GM12878 (cell line): ENCODE results near the gene RPUSD3. TPM values are rescaled to one million over a fixed set of nuclear protein-coding genes. Genes with fewer than 3 reads are reported as not detected.

Experiments
- CREB1 ChIP-seq: IDR thresholded peaks from 2 replicates; pipeline ENCODE4 v1.6.1; 2012; ENCODE audit warnings: low read depth, mild to moderate bottlenecking, inconsistent platforms
- HSF1 ChIP-seq: fragments of 150-350 bp; IDR thresholded peaks from 2 replicates; pipeline ENCODE4 v1.6.1; 2014; ENCODE audit warnings: mild to moderate bottlenecking, low read depth, low read length
- IKZF1 ChIP-seq: fragments of 450-650 bp; conservative IDR thresholded peaks from 2 replicates; pipeline ENCODE4 v1.6.1; 2017; ENCODE audit warnings: antibody characterized with exemption, mild to moderate bottlenecking
- IKZF2 ChIP-seq, 2 experiments: fragments of 450-650 bp; IDR thresholded peaks; 2 replicates each; pipeline ENCODE4 v1.6.1; 2017; ENCODE audit warnings: mild to moderate bottlenecking in 2 of 2, moderate library complexity in 2 of 2
- IRF4 ChIP-seq: IDR thresholded peaks from 2 replicates; pipeline ENCODE4 v1.6.1; 2011; ENCODE audit warnings: low read depth, low read length
- MEF2A ChIP-seq: IDR thresholded peaks from 2 replicates; pipeline ENCODE4 v1.6.1; 2011; ENCODE audit warnings: low read depth, mild to moderate bottlenecking, low read length, moderate library complexity; ENCODE audit not compliant: insufficient read depth
- MXI1 ChIP-seq: fragments of 150-350 bp; IDR thresholded peaks from 2 replicates; pipeline ENCODE4 v1.6.1; 2011; ENCODE audit warnings: low read depth, mild to moderate bottlenecking, inconsistent platforms, low read length, improper control_type of control experiment
- NBN ChIP-seq: fragments of 450-650 bp; IDR thresholded peaks from 2 replicates; pipeline ENCODE4 v1.6.1; 2016
- RELB ChIP-seq: fragments of 450-650 bp; IDR thresholded peaks from 2 replicates; pipeline ENCODE4 v1.6.1; 2017; ENCODE audit warnings: low read depth, mild to moderate bottlenecking, moderate library complexity
- RUNX3 ChIP-seq: IDR thresholded peaks from 2 replicates; pipeline ENCODE4 v1.6.1; 2012; ENCODE audit warnings: low read length, inconsistent platforms
- SKIL ChIP-seq: fragments of 450-650 bp; IDR thresholded peaks from 2 replicates; pipeline ENCODE4 v1.6.1; 2017; ENCODE audit warnings: mild to moderate bottlenecking, low read depth, inconsistent platforms; ENCODE audit not compliant: poor library complexity, severe bottlenecking
- SPI1 ChIP-seq: IDR thresholded peaks from 2 replicates; pipeline ENCODE4 v1.6.1; 2011; ENCODE audit warnings: low read depth, mild to moderate bottlenecking, low read length, moderate library complexity, borderline replicate concordance; ENCODE audit not compliant: insufficient read depth
- SRF ChIP-seq, 2 experiments: IDR thresholded peaks; 2 replicates each; pipeline ENCODE4 v1.6.1; 2011; ENCODE audit warnings: low read depth in 2 of 2, low read length in 2 of 2, mild to moderate bottlenecking in 1 of 2, moderate library complexity in 1 of 2
- STAT3 ChIP-seq: IDR thresholded peaks from 2 replicates; pipeline ENCODE4 v1.6.1; 2011; ENCODE audit warnings: low read depth, low read length, improper control_type of control experiment
- polyA plus RNA-seq, 11 experiments: library from polyadenylated mRNA; depleted of rRNA in 4 of 11; unstranded in 6 of 11; stranded (reverse) in 5 of 11; fragments of >200 nt; fragmentation: Nextera tagmentation in 4 of 11; fragmentation: Illumina TruSeq in 1 of 11; extraction: Ambion mirVana in 4 of 11; extraction: Trizol in 1 of 11; gene quantifications; 1 replicate in 1 of 11; 2 replicates in 10 of 11; pipeline versions ENCODE4 v1.2.1 to v1.2.3, GENCODE V29; 2011 to 2016; ENCODE audit warnings: inconsistent platforms in 2 of 11, missing spikeins in 2 of 11, low read depth in 1 of 11
- total RNA-seq, 4 experiments: library from RNA; depleted of rRNA in 3 of 4; stranded (reverse); fragments of >200 nt in 3 of 4; fragmentation: Illumina TruSeq in 1 of 4; extraction: Trizol in 1 of 4; gene quantifications; 2 replicates each; pipeline versions ENCODE4 v1.2.1 to v1.2.3, GENCODE V29; 2013 to 2021

The RPUSD3 gene
- total and polyA plus RNA-seq, 10 of the 15 experiments (the other 5 are each of a cell fraction or from before 2014, with no cell fraction given), result 6.4 to 72.9 (median 41.8) TPM

- TF ChIP-seq RUNX3, result 0 out of 2 replicates have a peak, but pooled peaks have one; percentile 3
- no peak for TF ChIP-seq STAT3
- peak; percentile 28 for TF ChIP-seq SKIL
- TF ChIP-seq CREB1, result no peak
- peak; percentile 79; the same call in 1 of the 2 replicates for TF ChIP-seq SPI1
- 0 out of 2 replicates have a peak, but pooled peaks have one; percentile 32 for TF ChIP-seq MXI1
- 0 out of 2 replicates have a peak, but pooled peaks have one; percentile 39 for TF ChIP-seq IRF4
- no peak for TF ChIP-seq HSF1
- TF ChIP-seq RELB, result peak; percentile 45; the same call in 1 of the 2 replicates
- 0 out of 4 replicates have a peak, but pooled peaks of 1 of the 2 experiments have one; percentile 28 for TF ChIP-seq SRF (IDR thresholded peaks at IDR 0.05; ENCODE audit: low read depth in 2 of 2, low read length in 2 of 2)
- TF ChIP-seq IKZF2 (IDR thresholded peaks at IDR 0.05), result peak in 1 of 2 experiments; percentile 50; a peak in 2 of 4 replicates
- TF ChIP-seq NBN, result 0 out of 2 replicates have a peak, but pooled peaks have one; percentile 26
- 0 out of 2 replicates have a peak, but pooled peaks have one; percentile 26 for TF ChIP-seq MEF2A
- peak; percentile 52 for TF ChIP-seq IKZF1
These were observed 48.6 kb downstream of the RPUSD3 start (continued) for GRCh38 chr3:9795207-9795606.
